Osteocyte (in vitro differentiated cells): Measurements from ENCODE around the gene PSEN1. TPM values are rescaled to one million over a fixed set of nuclear protein-coding genes. Genes with fewer than 3 reads are reported as not detected.

Experiments
- DNase-seq: peaks from one replicate; pipeline ENCODE4 v3.0.0; 2021; ENCODE audit warnings: mixed read lengths; ENCODE audit not compliant: unreplicated experiment; ENCODE audit errors: extremely low spot score
- H3K27ac Mint-ChIP-seq: one replicate; pipeline ENCODE4 v1.8.0; 2021; ENCODE audit warnings: mild to moderate bottlenecking, mixed read lengths; ENCODE audit not compliant: unreplicated experiment
- H3K27me3 Mint-ChIP-seq: one replicate; pipeline ENCODE4 v1.8.0; 2021; ENCODE audit warnings: mixed read lengths; ENCODE audit not compliant: unreplicated experiment
- H3K36me3 Mint-ChIP-seq: one replicate; pipeline ENCODE4 v1.8.0; 2021; ENCODE audit warnings: mixed read lengths; ENCODE audit not compliant: unreplicated experiment
- H3K4me1 Mint-ChIP-seq: one replicate; pipeline ENCODE4 v1.8.0; 2021; ENCODE audit warnings: mixed read lengths; ENCODE audit not compliant: unreplicated experiment
- H3K4me3 Mint-ChIP-seq: one replicate; pipeline ENCODE4 v1.8.0; 2021; ENCODE audit warnings: mild to moderate bottlenecking, moderate library complexity, mixed read lengths; ENCODE audit not compliant: unreplicated experiment
- H3K9me3 Mint-ChIP-seq: one replicate; pipeline ENCODE4 v1.8.0; 2021; ENCODE audit warnings: mixed read lengths; ENCODE audit not compliant: unreplicated experiment
- total RNA-seq: library from RNA; stranded (reverse); gene quantifications from 2 replicates; pipeline ENCODE4 v1.2.1, GENCODE V29; 2021
- TF ChIP-seq, protein P1 (sequence below): fragments of 200-600 bp; sonication (generic); IDR thresholded peaks from 2 replicates; pipeline ENCODE4 v1.5.0; 2021; ENCODE audit warnings: antibody characterized with exemption, mild to moderate bottlenecking, moderate library complexity

PSEN1 gene
- total RNA-seq, 1 donor from 2014 or later = 64.4 TPM

DNA sequence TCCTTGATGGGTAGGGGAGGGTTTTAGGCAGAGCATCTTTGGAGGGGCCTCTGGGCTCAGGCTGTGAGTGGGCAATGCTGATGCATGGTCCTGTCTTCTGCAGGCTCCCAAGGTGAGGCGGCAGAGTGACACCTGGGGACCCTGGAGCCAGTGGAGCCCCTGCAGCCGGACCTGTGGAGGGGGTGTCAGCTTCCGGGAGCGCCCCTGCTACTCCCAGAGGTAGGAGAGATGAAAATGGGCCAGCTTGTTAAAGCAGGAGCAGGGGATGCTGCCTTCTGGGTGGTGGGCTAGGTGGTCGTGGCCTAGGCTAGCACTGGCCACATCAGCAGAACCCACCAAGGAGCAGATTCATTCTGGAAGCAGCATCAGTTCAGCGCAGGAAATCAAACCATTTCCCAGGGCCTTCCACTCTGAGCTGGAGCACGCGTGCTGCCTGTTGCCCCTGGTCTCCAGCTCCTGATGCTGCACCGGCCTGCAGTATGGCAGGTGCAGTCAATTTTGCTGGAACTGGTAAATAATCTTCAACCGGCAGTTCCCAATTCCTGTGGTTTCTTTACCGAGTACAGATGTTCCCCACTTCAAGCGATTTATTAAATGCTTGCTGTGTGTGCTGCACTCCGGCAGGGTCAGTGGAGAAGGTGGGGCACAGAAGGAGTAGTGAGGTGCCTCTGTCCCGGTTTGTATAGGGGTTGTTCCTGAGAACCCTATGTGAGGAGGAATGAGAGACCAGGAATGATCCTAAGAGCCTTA, 108.4 kb downstream of the PSEN1 start:
- TF ChIP-seq, protein P1, sequence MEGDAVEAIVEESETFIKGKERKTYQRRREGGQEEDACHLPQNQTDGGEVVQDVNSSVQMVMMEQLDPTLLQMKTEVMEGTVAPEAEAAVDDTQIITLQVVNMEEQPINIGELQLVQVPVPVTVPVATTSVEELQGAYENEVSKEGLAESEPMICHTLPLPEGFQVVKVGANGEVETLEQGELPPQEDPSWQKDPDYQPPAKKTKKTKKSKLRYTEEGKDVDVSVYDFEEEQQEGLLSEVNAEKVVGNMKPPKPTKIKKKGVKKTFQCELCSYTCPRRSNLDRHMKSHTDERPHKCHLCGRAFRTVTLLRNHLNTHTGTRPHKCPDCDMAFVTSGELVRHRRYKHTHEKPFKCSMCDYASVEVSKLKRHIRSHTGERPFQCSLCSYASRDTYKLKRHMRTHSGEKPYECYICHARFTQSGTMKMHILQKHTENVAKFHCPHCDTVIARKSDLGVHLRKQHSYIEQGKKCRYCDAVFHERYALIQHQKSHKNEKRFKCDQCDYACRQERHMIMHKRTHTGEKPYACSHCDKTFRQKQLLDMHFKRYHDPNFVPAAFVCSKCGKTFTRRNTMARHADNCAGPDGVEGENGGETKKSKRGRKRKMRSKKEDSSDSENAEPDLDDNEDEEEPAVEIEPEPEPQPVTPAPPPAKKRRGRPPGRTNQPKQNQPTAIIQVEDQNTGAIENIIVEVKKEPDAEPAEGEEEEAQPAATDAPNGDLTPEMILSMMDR = no peak
- H3K4me1 Mint-ChIP-seq = peaks cover 43% of the 10 kb centered on the region
- no peak overlapping the region for H3K4me3 Mint-ChIP-seq
- no peaks in the 10 kb centered on the region for H3K9me3 Mint-ChIP-seq
- DNase-seq = no peak
- H3K27ac Mint-ChIP-seq = no peak overlapping the region
- no peaks in the 10 kb centered on the region for H3K27me3 Mint-ChIP-seq
- H3K36me3 Mint-ChIP-seq = peaks cover 11% of the 10 kb centered on the region

DNA sequence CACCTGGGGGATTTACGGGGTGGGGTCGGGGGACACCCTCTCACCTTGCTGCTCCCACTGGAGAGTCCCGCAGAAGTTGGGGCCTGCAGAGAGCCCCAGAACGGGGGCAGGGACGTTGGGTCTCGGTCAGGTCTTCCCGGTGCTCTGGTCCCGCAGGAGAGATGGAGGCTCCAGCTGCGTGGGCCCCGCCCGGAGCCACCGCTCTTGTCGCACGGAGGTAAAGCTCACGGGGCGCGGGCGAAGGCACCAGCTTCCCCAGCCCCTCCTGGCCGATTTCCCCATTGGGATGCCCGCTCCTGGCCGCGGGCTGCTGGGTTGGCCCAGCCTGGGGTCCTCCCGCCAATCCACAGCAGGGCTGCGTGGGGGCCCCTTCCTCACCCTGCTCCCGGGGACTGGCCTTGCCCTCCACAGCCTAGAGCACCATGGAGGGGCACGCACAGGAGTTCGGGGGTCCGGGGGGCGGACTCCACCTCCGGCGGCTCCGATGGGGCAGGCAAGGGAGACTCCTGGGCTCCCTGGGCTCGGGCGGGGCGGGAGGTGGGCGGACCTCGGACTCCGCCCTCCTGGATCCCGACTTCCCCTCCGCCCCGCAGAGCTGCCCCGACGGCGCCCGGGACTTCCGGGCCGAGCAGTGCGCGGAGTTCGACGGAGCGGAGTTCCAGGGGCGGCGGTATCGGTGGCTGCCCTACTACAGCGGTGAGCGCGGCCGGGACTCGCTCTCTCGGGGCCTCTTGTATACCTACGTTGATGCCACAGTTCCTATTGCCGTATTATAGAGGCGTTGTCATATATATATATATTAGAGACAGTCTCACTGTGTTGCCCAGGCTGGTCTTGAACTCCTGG, 109.4 kb downstream of the PSEN1 start:
- Mint-ChIP-seq H3K4me1 (peaks cover 34% of the 10 kb centered on the region), H3K9me3 (no peaks in the 10 kb centered on the region), H3K36me3 (peaks cover 11% of the 10 kb centered on the region), H3K4me3 (no peak overlapping the region), H3K27me3 (no peaks in the 10 kb centered on the region), H3K27ac (no peak overlapping the region)
- DNase-seq = no peak
- TF ChIP-seq, protein P1 = no peak

DNA sequence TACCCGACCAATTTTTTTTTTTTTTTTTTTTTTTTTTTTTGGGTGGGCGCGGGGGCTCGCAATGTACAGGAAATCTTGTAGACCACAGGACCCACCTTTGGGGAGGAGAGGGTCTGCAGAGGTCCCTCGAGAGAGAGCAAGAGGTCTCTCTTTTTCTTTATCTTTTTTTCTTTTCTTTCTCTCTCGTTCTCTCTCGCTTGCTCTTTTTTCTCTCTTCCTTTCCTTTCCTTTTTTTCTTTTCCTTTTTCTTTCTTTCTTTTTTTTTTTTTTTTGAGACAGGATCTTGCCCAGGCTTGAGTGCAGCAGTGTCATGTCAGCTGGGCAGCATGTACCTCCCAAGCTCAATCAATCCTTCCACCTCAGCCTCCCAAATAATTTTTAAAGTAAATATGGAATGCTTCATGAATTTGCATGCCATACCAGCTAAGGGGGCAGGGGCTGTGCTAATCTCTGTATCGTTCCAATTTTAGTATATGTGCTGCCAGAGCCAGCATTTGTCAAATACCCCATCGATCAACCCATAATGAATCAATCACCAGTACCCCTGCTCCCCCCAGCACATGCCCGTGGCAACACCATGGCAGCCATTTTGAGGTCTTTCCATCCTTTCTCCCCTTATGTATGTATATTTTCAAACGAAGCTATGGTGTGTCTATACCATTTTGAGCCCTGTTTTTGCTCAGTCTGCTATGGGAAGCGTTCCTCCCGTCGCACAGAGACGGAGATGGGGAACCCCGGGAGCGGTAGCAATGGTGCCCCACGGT, 110.3 kb downstream of the PSEN1 start:
- no peak for DNase-seq
- H3K27ac Mint-ChIP-seq = no peak overlapping the region
- H3K27me3 Mint-ChIP-seq = no peaks in the 10 kb centered on the region
- H3K9me3 Mint-ChIP-seq = no peaks in the 10 kb centered on the region
- peaks cover 26% of the 10 kb centered on the region for H3K4me1 Mint-ChIP-seq
- TF ChIP-seq, protein P1 = no peak
- no peak overlapping the region for H3K4me3 Mint-ChIP-seq
- peaks cover 11% of the 10 kb centered on the region for H3K36me3 Mint-ChIP-seq

DNA sequence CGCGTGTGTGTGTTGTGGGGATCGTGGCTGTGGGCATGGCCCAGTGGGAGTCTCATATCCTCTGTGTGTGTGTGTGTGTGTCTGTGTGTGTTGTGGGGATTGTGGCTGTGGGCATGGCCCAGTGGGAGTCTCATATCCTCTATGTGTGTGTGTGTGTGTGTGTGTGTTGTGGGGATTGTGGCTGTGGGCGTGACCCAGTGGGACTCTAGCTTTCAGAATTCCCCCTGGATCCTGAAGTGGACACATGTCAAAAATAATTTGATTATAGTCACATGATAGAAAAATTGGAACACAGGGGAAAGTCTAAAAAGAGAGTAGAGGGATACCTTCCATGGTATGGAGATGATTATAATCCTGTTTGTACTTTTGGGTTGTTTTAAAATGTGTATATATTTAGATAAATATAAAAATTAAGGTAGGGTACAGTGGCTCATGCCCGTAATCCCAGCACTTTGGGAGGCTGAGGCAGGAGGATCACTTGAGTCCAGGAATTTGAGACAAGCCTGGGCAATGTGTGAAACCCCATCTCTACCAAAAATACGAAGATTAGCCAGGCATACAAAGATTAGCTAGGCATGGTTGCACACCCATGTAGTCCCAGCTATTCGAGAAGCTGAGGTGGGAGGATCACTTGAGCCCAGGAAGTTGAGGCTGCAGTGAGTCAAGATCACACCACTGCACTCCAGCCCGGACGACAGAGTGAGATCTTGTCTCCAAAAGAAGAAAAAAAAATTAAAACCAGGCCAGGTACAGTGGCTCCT, 112.0 kb downstream of the PSEN1 start:
- Mint-ChIP-seq H3K27ac (no peak overlapping the region), H3K9me3 (no peaks in the 10 kb centered on the region), H3K27me3 (no peaks in the 10 kb centered on the region), H3K4me1 (peaks cover 13% of the 10 kb centered on the region), H3K4me3 (no peak overlapping the region), H3K36me3 (peaks cover 13% of the 10 kb centered on the region)
- TF ChIP-seq, protein P1 = no peak
- DNase-seq = no peak
